Suppressor macrophage treated with lipopolysaccharide for 4 hours (primary cell): ENCODE data around the gene HIP1.
"Not testable (repeated sequence)": the region's sequence is repeated elsewhere in the genome, so short reads cannot be mapped to it uniquely, and the experiment has no call there.

ENCODE experiments used
- DNase-seq: peaks from one replicate; pipeline ENCODE4 v3.0.0-alpha.2; 2020

HIP1 gene

GRCh38 chr7:75712517-75713361 is 26.0 kb downstream of the HIP1 start:
- no peak for DNase-seq

GRCh38 chr7:75711656-75712514 is 26.9 kb downstream of the HIP1 start:
- peak; percentile 9 for DNase-seq

- no peak for DNase-seq
Measured at GRCh38 chr7:75711076-75711475, 27.7 kb downstream of the HIP1 start.

GRCh38 chr7:75704928-75705327 is 33.8 kb downstream of the HIP1 start:
- peak; percentile 9 for DNase-seq

- DNase-seq, result no peak
Measured at GRCh38 chr7:75702515-75702914, 36.2 kb downstream of the HIP1 start.

- no peak for DNase-seq
Measured at GRCh38 chr7:75699993-75700392, 38.7 kb downstream of the HIP1 start.

GRCh38 chr7:75698358-75698757 is 40.4 kb downstream of the HIP1 start:
- DNase-seq, result no peak

GRCh38 chr7:75696263-75697037 is 42.3 kb downstream of the HIP1 start:
- DNase-seq, result no peak

- no peak for DNase-seq
Measured at GRCh38 chr7:75694638-75695399, 43.9 kb downstream of the HIP1 start.

GRCh38 chr7:75693668-75694067 is 45.1 kb downstream of the HIP1 start:
- not testable (repeated sequence) for DNase-seq

- DNase-seq, result no peak
Measured at GRCh38 chr7:75691793-75692543, 46.8 kb downstream of the HIP1 start.

- no peak for DNase-seq
Measured at GRCh38 chr7:75690121-75690523, 48.6 kb downstream of the HIP1 start.

GRCh38 chr7:75689246-75690099 is 49.3 kb downstream of the HIP1 start:
- DNase-seq, result no peak

- DNase-seq, result no peak
Measured at GRCh38 chr7:75688200-75689136, 50.3 kb downstream of the HIP1 start.

- no peak for DNase-seq
Measured at GRCh38 chr7:75687246-75688088, 51.3 kb downstream of the HIP1 start.

GRCh38 chr7:75686551-75686950 is 52.2 kb downstream of the HIP1 start:
- no peak for DNase-seq

- not testable (repeated sequence) for DNase-seq
Measured at GRCh38 chr7:75682052-75682451, 56.7 kb downstream of the HIP1 start.

GRCh38 chr7:75679060-75679459 is 59.7 kb downstream of the HIP1 start:
- no peak for DNase-seq
